HG02852 (cell line): ENCODE measurements around the gene SLC10A7.

Experiments
- ATAC-seq: cut with Tn5 transposase; IDR thresholded peaks from one replicate; pipeline ENCODE4 v1.9.1; 2021; ENCODE audit warnings: mild to moderate bottlenecking, moderate library complexity; ENCODE audit not compliant: unreplicated experiment

SLC10A7 gene

DNA sequence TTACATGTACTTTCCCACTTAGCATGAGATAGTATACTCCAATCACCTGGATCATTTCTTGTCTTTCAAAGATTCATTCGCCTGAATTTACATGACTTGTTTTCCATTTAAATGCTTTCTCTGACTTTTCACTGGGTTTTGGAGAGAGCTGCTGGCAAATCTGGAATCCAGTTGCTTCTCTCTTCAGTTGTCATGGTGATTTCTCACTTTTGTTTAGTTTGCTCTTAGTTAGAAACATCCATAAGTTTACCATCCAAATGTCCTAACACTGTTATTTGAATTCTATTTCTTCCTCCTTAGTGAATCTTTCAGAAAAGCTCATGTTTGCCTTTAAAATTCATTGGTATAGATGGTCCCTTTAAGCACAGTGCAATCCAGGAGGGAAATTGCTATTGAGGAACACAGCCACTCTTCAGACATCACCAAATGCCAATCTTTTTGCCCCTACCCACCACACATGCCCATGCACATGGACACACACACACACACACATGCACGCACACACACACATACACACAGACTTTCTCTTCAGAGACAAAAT is 255.7 kb downstream of the SLC10A7 start:
- no peak for ATAC-seq

DNA sequence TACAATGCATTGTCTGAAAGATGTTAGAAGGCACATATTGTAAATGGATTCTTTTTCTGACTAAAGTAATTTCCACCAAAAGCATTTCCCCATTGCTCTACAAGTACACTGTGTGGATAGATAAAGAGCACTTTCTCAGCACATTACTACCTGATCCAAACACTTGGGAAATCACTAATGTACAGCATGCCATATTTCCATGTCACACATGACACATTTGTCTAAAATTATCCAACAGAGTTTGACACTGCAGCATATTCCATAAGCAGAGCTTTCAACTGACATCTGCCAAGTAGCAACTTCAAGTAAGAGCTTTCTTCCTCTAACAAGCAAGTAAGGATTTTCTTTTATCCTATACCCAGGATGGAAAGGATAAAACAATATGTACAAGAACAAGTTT is 257.9 kb downstream of the SLC10A7 start:
- no peak for ATAC-seq

DNA sequence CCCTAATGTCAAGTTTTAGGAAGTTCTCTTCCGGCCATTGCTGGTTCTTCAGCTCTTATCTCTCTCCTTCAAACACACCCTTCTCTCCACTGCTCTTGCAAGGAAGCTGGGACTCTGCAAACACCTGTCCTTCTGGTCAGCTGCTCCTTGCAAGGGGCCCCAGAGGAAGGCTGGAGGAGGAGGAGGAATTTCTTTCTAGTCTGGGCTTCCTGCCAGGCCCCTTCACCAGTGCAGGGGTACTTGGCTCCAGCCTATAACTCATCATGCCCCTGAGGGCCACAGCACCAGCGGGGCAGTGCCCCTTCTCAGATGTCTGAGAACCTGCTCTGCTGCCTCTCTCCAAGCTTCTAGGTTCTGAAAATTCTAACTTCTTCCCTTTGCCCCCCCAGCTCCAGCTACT is 260.7 kb downstream of the SLC10A7 start:
- no peak for ATAC-seq

DNA sequence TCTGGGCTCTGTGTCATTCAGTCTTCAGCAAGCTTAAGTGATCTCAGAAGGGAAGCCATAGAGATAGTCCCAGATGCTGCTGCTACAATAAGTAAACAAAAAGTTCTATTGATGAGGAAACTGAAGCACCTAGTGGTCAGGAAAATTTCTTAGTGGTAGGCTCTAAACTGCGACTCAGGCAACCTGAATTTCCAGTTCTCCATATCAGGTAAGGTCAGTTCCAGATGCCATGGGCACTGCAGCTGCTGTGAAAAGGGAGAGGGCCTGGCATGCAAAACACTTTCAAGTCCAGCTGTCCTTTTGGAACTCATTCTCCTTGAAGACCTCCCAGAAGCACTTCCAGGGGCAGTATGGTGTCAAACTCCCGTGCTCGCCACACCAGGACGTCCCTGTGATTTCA is 261.2 kb downstream of the SLC10A7 start:
- ATAC-seq = no peak

DNA sequence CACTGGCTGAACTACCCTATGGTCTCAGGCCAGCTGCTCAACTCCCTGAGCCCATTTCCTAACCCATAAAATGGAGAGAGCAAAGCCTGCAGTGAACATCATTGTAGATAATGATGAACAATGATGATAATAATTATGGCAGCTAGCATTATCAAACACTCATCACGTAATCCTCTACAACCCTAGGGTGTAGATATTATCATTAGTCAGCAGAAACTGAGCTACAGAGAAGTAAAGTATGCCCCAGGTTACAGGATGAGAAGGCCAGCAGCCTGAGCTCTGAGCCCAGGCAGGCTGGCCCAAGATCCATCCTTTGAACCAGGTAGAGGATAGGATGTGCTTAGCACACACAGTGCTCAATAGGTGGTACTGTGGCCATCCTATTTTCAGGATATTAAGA is 264.2 kb downstream of the SLC10A7 start:
- no peak for ATAC-seq

DNA sequence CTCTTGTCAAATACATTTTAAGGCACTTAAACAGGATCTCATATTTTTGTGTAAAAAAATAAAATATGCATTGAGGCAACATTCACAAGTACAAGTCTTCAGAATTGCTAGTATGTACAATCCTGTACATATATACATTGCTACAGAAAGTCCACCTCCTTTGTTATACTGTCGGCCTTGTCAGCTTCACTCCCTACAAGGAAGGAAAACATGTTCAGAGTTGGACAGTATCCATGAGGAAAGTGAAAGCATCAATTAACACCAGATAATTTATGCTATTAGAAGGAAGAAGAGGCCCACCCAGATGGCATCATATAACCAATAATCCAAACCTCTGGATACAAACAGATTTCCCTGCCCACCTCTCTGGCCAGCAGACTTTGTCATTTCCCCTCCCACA is 265.4 kb downstream of the SLC10A7 start:
- ATAC-seq = no peak

DNA sequence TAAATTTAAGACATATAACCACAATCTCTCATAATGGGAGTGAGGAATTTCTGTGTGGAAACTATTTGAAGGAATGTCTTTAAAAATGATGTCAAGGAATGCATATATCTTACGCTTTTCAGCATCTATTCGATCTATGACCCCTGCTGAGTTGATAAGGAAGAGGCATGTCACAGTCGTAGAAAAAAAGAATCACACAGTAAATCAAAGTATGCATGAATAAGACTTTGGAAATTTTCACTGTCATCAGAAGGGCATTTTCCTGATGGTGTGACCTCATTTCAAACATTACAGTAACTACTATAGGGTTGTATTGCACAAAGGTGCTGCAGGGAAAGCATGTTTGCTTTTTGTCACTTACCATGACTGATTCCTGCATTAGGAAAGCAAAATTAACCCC is 265.9 kb downstream of the SLC10A7 start:
- ATAC-seq = no peak

DNA sequence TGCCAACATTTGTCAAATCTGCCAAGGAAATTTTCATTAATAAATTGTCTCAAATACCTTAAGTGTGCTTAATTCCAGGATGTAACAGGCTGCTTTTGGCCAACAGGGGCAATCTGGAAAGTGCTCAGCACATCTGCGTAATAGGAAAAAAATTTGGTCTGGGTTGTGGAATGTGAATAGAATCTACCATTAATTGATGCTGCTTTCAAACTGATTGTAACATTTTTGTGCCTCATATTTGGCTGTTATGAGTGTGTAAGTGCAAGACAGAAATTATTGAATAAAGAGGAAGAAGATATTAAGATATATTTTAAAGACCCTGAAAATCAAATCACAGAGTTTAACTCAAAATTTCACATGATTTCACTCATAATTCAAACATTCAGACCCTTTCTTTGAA is 266.3 kb downstream of the SLC10A7 start:
- ATAC-seq = no peak

DNA sequence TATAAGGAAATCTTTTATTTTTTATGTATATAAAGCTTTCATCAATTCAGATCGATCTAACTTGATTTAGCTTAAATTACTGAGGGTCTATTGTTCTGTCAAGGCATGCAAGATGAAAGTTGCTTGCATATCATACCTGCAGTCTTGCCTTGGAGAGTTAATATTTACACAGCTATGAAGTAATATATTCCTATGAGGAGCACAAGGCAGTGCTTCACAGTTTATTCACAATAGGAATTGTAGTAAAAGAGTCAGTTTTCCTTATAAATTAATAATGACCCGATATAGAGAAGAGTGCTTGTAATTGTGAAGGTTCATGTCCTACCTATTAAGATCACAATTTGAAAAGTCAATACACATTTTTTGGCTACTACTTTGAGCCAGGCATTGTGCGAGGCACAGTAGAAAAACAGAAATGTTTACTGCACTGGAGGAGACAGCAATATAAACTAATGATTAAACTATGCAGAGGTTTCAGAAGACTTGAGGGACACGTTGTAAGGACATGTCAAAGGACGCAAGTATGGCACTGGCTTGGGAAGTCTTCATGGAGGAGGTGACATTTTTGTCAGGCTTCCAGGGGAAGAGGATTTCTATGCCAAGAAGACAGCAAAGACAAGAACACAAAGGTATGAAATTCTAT is 268.6 kb downstream of the SLC10A7 start:
- no peak for ATAC-seq

DNA sequence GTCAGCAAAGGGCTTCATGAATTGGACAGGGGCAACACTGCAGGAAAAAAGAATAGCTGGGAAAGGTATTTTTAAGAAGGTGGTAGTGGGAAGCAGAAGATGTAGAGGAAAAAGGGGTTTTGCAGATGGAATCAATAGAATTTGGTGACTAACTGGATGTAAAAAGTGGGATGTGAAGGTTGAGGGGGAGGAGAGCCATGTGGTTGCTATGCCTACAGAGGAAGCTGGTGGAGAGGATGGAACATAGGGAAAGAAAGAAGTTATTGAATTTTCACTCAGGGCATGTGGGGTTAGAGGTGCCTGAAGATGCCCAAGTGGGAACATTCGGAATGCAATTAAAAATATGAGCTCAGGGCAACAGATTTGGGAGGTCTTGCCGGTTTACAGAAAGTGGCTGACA is 274.4 kb downstream of the SLC10A7 start:
- no peak for ATAC-seq

DNA sequence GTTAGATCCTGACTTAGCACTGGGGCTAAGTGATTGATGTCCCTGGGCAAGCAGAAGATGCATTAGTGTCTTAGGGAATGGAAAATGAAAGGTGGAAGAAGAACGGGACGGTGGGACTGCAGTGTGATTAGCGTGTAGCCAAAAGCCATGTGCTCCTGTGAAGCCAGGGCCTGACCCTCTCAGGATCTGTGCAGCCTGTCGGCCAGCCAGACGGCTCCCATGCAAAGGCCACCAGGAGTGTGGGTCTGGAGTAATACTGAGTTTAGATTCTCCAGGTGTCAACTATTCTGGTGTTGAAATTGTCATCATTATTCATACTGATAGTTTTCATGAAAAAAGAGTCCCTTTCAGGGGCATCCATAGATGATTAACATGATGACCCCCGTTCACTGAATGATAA is 275.4 kb downstream of the SLC10A7 start:
- ATAC-seq = no peak

DNA sequence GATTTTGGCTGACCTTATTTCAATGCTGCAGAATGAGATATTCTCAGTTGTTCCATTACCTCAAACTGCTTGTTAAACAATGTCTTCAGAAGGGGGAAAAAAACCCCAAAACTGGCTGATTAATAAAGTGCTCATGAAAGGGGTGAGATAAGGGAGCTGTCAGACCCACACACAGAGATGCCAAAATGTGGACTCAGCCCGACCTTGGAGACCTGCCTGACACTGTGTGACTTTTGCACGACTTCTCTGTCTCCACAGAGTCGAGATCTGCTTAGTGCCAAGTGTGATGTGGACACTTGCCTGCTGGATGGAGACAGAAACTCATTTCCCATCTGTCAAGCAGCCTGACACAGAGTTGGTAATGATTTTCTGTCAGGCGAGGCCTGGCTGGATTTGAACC is 275.9 kb downstream of the SLC10A7 start:
- ATAC-seq = no peak

DNA sequence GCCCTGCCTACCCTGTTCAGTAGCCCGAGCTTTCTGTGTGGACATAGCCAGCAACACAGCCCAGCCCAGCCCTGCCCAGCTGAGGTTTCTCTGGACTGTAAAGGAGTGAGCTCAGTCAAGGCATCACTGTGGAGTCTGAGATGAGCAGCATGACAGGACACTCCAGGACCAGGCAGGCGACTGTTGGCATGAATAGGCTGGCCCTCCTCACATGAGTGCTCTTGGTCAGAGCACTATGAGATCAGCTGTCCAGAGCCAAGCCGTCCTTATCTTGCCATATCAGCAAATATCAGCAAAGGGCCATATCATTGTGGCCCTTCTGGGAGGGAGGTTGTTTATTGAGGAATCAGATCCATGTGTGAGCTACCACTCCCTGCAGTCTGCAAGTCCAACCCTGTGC is 276.5 kb downstream of the SLC10A7 start:
- no peak for ATAC-seq

DNA sequence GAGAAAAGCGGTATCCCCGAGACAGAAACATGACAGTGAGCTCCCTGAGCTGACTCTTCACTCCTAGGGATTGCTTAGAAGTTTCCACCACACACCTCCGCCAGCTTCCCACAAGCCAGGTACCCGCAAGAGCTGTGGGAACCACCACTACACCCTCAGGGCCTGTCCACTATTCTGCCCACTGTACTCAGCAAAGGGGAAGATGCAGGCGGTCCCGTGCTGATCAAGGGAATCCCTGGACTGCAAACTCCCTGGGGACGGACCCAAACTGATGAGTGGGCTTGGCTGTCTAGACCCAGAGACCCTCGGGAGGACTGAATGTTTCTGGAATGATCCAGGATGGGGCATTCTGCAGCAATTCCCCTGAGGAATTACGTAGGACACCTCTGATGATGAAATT is 277.2 kb downstream of the SLC10A7 start:
- no peak for ATAC-seq

DNA sequence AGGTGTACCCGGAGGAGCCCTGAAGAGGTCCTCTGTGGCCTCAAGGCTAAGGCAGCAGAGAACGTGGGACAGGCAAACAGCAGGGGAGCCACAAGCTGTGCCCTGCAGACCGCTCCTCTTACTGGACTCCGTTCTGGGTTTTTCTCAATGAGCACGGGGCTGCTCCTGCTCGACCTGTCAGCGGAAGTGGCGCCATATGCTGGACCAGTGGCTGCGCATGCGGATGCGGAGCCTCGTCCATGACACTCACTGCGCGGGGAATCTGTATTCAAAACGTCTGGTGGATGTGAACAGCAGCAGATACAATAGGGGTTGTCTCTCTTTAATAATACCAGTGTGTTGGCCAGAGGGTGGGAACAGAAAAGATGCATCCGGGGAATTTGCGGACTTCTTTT is 277.9 kb downstream of the SLC10A7 start:
- no peak for ATAC-seq

DNA sequence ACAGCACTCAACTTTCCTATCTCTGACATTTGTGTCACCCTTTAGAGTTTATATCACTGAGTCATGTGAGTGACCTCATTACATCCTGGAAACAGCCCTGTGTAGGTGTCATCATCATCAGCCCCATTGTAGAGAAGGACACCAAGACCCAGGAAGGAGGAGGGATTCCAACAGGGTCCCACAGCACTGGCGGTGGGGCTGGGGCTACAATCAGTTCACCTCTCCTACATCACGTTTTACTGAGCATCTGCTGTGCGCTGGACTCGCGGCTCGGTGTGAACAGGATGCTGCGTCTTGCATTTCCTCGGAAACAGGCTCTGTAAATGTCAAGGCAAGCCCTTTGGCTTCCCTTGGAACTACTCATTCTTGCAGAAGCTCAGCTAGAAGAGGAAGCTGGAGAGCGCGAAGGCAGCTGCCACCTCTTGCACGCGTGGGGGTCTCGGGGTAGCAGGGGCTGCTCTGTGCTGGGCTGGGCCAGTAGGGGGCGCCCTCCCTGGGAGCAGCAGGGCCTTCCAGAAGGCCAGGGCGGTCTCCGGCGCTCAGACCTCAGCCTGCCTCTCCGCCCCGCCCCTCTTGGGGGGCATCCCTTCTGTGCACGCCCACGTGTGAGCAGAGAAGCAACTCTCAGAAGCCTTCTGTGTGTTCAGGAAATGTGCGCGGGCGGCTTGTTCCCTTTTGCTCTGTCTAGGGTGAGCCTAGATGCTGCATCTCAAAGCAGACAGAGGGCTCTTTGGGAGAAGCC is 278.4 kb downstream of the SLC10A7 start:
- ATAC-seq = peak; percentile 94

DNA sequence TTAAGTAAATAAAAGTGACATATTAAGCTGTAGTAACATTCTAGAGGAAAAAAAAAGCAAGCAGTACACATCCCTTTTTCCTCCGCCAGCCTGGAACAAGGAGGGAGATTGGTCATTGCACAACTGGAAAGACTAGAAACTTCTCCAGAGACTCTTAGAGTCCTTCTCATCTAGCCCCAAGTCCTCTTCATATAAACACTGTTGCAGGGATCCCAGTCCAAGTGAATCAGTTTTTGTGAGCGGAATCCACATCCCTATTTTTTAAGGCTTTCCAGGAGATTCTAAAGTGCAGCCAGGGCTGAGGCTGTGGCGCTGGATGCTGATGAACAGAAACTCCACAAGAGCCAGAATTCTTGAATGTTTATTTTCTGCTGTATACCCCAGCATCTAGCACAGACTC is 283.6 kb downstream of the SLC10A7 start:
- no peak for ATAC-seq

DNA sequence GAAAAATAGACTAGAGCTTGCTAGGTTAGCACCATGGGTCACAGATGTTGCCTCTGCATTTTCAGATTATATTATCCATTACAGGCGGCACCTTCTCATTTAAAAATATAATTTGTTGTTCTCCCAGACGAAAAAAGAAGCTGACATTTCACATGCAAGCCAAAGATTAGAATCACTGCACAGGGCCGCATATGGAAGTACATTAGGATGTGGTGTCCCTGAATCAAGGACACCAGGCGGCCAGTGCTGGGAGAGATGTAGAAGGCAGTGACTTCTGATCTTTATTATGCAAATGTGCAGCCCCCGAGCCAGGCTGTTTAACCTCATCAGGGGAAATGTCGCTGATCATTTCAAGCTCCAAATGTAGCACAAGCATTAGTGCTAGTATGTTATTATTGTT is 284.6 kb downstream of the SLC10A7 start:
- no peak for ATAC-seq

DNA sequence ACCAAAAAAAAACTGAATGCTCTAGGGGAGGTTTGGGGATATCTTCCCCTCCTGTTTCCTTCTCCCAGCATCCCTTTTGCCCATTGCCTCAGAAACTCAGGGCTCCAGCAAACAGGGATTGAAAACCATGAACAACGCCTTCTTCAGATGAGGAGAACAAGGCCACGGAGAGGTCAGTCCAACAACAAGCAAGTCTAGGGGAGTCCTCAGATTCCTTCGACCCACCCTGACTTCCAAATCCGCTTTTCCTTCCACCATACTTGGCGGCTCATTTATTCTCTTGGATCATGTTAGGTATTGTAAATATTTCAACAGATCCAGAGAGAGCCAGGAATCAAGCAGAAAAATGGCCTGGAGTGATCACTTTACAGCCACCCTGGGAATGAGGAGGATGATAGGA is 285.5 kb downstream of the SLC10A7 start:
- no peak for ATAC-seq

DNA sequence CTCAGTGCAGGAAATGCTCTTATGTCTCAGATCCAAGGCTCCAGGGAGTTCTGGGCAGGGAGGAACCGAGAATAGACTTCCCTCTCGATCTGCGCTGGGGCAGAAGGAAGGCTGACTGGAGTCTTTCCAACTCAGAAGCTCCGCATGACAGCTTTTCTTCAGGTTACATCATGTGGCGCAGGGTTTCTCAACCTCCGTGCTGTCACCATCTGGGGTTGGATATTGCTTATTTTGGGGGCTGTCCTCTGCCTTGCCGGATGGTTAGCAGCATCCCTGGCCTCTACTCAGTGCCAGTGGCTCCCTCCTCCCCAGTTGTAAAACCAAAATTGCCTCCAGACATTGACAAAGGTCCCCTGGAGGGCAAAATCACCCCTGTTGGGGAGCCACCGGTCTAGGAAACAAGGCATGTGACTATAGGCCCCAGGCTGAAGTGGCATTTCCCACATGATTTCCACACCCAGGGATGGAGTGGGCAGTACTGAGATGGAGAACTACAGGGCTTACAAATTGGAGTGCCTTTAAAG is 286.0 kb downstream of the SLC10A7 start:
- no peak for ATAC-seq

DNA sequence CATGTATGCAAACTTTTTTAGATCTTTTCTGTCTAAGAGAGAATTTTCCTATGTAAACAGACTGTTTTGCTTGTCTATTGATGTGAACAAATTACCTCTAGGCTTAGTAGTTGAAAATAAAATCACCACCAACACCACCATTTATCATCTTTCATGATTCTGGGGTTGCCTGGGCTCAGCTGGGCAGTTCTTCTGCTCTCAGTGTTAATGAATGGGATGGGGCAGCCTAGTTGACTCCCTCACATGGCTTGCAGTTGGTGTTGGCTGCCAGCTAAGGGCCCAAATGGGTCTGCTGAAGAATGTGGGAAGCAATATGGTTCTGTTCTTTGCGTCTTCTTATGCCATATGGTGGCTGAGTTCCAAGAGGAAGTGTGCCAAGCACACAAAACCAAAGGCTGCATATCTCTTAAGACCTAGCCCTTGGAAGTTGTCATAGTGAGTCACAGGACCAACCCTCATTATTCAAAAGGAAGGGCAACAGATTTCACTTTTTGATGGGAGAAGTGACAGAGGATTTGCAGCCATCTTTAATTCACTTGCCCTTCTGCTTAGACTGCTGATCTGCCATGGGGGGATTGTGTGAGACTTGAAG is 289.5 kb downstream of the SLC10A7 start:
- ATAC-seq = no peak

DNA sequence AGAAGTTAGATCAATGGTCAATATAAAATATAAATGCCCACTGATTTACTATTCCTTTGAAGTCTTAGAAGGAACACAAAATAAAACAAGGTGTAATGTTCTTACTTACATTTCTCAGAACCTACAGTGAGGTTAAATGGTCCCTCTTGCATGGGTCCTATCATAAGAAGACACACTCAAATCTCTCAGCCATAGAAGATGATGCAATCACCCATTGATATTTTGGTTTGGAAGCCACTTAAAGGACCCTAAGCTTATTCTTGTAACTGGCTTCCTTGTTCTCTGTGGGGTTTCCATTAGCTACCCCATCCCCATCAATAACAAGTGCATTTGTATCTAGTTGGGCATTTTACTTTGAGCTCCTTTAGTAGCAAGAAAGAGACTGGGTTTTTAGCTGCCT is 292.3 kb downstream of the SLC10A7 start:
- no peak for ATAC-seq
